ENCODE data around the gene PCDHGC5.

The PCDHGC5 gene

GRCh38 chr5:141488591-141489561 lies at the start of gene PCDHGC5:
PCDHGC5 (plus strand) TSS chr5:141489081; CDS start chr5:141489241, 160 bp downstream.
- DNase-seq (ENCODE audit: low read depth, low spot score), result no peak

DNA sequence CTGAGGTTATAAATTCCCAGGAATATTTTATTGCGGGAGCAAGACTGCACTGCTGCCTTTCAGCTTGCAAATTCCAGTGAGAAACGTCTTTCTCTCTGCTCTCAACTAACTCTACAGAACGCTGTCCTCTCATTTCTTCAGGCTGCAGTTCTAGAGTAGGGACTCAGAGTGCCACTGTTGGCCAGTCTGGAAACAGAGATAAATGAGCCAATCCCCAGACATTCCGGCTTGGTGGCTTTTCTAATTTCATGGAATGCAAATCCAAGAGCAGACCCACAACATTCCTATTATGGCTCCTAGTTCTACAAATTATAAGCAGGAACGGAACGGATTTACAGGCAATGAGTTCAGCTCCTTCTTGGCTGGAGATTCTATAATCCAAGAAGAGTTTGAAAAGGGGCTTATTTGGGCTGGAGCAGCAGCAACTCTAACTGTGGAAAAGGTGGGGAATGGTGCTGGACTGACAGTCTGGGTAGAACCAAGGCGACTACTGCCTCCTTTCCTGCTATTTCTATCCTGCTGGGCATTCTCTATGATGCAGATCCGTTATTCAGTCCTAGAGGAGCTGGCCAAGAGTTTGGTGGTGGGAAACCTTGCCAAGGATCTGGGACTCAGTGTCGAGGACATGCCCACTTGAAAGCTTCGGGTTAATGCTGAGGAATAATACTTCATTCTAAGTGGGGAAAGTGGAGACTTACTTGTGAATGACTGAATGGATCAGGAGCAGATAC lies 49.3 kb upstream of the PCDHGC5 start:
- DNase-seq (ENCODE audit: low read depth, low spot score), result no peak

GRCh38 chr5:141440341-141440740 lies 48.5 kb upstream of the PCDHGC5 start:
- DNase-seq (ENCODE audit: low read depth, low spot score), result no peak

DNA sequence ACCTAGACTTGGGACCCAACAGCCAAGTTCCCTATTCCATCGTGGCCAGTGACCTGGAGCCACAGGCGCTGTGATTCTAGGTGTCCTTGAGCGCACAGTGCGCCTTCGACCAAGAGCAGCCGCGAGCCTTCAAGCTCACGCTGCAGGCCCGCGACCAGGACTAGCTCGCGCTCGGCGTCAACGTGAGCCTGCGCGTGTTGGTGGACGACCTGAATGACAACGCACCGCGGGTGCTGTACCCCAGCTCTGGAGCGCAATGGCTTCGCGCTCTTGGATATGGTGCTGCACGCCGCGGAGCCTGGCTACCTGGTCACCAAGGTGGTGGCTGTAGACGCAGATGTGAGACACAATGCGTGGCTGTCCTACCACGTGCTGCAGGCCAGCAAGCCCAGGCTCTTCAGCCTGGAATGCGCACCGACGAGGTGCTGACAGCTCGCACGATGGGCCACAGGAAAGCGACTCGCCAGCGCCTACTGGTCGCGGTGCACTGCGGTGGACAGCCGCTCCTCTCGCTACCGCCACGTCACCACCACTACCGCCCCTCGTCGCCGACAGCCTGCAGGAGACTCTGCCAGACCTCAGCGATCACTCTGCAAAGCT lies 47.2 kb upstream of the PCDHGC5 start:
- DNase-seq (ENCODE audit: low read depth, low spot score), result no peak

DNA sequence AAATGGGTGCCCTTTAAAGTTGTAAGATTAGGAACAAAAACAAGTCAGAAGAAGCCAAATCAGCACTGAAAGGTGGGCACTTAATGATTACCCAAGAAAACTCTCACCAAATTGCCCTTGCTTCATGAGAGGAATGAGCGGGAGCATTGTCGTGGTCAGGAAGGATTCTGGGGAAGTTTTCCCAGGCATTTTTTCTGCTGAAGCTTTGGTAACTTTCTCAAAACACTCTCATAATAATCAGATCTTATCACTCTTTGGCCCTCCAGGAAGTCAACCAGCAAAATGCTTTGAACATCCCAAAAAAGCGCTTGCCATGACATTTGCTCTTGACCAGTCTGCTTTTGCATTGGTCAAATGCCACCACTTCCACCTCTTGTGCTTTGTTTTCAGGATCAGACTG lies 23.5 kb upstream of the PCDHGC5 start:
- DNase-seq (ENCODE audit: low read depth, low spot score), result no peak

DNA sequence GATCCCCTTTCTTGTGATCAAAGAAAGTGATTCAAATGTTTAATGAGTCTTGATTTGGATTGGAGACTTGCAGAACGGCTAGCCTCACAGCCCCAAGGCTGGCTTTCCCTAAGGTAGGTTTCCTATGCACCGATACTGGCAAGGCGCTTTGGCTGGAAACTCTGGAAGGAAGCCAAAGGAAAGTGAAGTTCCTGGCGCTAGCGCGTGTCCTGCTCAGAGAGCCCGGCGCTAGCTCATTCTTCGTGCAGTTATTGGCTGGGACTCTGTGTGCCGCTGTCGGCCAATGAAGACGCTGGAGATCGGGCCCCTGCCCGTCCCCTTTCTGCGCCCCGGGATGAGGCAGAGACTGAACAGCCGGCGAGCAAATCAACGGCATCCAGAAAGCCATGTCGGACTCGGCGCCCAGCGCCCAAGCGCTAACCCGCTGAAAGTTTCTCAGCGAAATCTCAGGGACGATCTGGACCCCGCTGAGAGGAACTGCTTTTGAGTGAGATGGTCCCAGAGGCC lies 13.2 kb upstream of the PCDHGC5 start, which contains the start of gene PCDHGC3:
Gene PCDHGC3, plus strand, starts transcription at position 342 of the 507 bp plus-strand sequence. Its CDS starts 151 bp downstream, at position 493.
- DNase-seq (ENCODE audit: low read depth, low spot score), result peak; percentile 84

DNA sequence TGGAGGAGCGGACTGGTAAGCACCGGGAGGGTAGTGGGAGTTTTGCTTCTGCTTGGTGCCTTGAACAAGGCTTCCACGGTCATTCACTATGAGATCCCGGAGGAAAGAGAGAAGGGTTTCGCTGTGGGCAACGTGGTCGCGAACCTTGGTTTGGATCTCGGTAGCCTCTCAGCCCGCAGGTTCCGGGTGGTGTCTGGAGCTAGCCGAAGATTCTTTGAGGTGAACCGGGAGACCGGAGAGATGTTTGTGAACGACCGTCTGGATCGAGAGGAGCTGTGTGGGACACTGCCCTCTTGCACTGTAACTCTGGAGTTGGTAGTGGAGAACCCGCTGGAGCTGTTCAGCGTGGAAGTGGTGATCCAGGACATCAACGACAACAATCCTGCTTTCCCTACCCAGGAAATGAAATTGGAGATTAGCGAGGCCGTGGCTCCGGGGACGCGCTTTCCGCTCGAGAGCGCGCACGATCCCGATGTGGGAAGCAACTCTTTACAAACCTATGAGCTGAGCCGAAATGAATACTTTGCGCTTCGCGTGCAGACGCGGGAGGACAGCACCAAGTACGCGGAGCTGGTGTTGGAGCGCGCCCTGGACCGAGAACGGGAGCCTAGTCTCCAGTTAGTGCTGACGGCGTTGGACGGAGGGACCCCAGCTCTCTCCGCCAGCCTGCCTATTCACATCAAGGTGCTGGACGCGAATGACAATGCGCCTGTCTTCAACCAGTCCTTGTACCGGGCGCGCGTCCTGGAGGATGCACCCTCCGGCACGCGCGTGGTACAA lies 12.6 kb upstream of the PCDHGC5 start:
- peak; percentile 53 for DNase-seq (ENCODE audit: low read depth, low spot score)

DNA sequence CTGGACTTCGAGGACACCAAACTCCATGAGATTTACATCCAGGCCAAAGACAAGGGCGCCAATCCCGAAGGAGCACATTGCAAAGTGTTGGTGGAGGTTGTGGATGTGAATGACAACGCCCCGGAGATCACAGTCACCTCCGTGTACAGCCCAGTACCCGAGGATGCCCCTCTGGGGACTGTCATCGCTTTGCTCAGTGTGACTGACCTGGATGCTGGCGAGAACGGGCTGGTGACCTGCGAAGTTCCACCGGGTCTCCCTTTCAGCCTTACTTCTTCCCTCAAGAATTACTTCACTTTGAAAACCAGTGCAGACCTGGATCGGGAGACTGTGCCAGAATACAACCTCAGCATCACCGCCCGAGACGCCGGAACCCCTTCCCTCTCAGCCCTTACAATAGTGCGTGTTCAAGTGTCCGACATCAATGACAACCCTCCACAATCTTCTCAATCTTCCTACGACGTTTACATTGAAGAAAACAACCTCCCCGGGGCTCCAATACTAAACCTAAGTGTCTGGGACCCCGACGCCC lies 11.8 kb upstream of the PCDHGC5 start:
- no peak for DNase-seq (ENCODE audit: low read depth, low spot score)

DNA sequence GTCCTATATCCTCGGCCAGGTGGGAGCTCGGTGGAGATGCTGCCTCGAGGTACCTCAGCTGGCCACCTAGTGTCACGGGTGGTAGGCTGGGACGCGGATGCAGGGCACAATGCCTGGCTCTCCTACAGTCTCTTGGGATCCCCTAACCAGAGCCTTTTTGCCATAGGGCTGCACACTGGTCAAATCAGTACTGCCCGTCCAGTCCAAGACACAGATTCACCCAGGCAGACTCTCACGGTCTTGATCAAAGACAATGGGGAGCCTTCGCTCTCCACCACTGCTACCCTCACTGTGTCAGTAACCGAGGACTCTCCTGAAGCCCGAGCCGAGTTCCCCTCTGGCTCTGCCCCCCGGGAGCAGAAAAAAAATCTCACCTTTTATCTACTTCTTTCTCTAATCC lies 11.1 kb upstream of the PCDHGC5 start:
- no peak for DNase-seq (ENCODE audit: low read depth, low spot score)

DNA sequence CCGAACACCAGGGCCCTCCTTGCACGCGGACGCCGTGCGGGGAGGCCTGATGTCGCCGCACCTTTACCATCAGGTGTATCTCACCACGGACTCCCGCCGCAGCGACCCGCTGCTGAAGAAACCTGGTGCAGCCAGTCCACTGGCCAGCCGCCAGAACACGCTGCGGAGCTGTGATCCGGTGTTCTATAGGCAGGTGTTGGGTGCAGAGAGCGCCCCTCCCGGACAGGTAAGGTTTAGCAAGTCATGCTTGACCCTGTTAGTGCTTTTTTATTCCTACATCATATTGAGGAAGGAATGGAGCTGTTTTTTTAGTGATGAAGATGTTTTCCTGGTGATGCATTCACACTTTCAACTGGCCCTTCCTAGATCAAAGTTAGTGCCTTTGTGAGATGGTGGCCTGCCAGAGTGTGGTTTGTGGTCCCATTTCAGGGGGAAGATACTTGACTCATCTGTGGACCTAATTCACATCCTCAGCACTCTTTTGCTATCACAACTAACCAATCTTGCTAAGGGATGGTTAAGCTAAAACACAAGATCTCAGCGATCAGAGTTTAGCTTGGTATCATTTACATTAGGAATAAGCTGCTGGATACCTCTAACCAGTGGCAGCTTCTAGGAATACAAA lies 10.4 kb upstream of the PCDHGC5 start:
- no peak for DNase-seq (ENCODE audit: low read depth, low spot score)

DNA sequence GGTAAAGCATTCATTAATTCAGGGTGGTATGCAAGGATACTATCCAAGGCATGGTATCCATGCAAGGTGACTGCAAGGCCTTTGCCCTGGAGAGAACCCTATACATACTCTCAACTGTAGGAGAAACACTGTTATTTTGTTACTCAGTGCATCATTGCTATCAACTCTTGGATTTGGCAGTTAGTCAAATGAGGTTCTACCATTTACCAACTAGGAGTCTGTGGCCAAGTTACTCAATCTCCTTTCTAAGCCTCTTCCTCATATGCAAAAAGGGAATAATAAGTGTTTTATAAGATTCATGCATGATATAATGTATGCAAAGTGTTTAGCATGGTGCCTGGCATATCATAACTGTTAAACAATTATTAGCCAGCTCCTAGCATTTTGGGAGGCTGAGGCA lies 9.1 kb upstream of the PCDHGC5 start:
- no peak for DNase-seq (ENCODE audit: low read depth, low spot score)

GRCh38 chr5:141483902-141484301 lies 5.0 kb upstream of the PCDHGC5 start:
- DNase-seq (ENCODE audit: low read depth, low spot score), result no peak

DNA sequence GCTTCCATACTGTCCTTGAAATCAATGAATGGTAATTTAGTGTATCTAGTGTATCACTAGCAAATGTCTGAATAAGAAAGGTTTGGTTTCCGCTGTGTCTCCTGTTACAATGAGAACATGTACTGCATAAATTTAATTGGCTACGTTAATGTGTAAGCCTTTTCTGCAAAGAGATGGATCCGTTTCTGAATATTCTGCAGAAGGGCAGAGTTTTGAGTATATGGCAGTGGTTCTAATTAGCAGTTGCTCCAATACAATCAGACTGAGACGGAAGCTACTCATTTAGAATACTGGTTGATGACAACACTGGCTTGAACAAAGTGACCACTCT lies 4.6 kb upstream of the PCDHGC5 start:
- no peak for DNase-seq (ENCODE audit: low read depth, low spot score)

DNA sequence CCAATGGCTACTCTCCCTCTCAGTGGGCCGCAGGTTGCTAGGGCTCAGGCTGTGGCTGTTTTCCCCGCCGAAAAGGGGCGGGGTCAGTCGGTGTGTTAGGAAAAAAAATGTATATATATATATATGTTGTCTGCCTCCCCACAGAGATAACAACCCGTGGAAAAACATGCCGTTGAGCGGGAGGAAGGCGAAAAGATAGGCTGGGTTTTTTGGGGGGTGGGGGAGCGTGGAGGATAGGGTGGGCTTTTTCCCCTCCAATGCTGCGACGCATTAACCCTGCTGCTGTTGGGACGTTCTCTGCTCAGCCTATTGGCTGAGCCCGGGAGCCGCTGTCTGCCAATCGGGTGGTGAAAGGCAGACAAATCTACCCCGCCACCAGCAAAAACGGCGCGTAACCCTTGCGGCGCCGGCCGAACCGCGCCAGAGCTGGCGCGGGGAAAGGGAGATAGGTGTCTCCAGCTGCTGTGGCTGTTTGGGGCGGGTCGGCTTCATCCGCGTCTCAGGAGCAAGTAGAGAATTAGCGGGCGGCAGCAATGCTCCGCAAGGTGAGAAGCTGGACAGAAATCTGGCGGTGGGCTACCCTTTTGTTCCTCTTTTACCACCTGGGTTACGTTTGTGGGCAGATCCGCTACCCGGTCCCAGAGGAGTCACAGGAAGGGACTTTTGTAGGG lies 4.1 kb upstream of the PCDHGC5 start, which contains the start of gene PCDHGC4:
Gene PCDHGC4, plus strand, starts transcription at position 390 of the 671 bp plus-strand sequence. Its CDS starts 144 bp downstream, at position 534.
- DNase-seq (ENCODE audit: low read depth, low spot score), result no peak

GRCh38 chr5:141485321-141486055 lies 3.4 kb upstream of the PCDHGC5 start:
- no peak for DNase-seq (ENCODE audit: low read depth, low spot score)

DNA sequence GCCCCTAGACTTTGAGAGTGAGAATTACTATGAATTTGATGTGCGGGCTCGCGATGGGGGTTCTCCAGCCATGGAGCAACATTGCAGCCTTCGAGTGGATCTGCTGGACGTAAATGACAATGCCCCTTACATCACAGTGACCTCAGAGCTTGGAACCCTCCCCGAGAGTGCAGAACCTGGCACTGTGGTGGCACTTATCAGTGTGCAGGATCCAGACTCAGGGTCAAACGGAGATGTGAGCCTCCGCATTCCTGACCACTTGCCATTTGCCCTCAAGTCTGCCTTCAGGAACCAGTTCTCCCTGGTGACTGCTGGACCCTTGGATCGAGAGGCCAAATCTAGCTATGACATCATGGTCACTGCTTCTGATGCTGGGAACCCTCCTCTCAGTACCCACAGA lies 2.8 kb upstream of the PCDHGC5 start:
- no peak for DNase-seq (ENCODE audit: low read depth, low spot score)

- DNase-seq (ENCODE audit: low read depth, low spot score), result no peak
These were observed 1.8 kb upstream of the PCDHGC5 start for GRCh38 chr5:141487131-141487530.

- no peak for DNase-seq (ENCODE audit: low read depth, low spot score)
These were observed 960 bp downstream of the PCDHGC5 start for GRCh38 chr5:141489841-141490240.

GRCh38 chr5:141490271-141490670 lies 1.4 kb downstream of the PCDHGC5 start:
- no peak for DNase-seq (ENCODE audit: low read depth, low spot score)

All from brain pericyte (primary cell).